Measurements from ENCODE around the gene TBC1D2. TPM values are rescaled to one million over a fixed set of nuclear protein-coding genes. Genes with fewer than 3 reads are reported as not detected.

The TBC1D2 gene
- total RNA-seq, 4 donors from 2014 or later: 37.7 to 109 (median 55.8) TPM

DNA sequence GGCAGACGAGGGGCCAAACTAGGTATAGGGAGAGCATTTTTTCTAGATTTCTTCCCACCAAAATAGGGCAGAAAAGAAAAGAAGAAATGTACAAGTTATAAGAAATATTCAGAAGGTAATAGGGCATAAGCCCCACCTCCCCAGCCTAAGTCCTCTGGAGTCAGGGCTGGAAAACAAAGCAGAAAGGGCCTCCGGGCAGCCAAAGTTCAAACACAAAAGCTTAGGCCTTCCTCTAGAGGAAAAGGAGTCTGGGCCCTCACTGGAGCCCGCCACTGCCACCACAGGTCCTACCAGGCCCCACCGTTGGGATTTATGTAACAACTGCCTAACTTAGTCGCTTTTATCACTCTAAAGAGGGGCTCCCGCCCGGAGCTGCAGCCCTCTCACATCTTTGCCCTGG is 27.6 kb downstream of the TBC1D2 start:
- in situ Hi-C loops (cut with MboI; ENCODE audit: low pct_ligation_motif_present in 1 of 4, low pct_unique_long_range_greater_than_20kb in 1 of 4, low sequenced_read_pairs in 3 of 4): no loop called here
- H3K36me3 ChIP-seq: peaks cover 0 to 15% (median 5%) of the 10 kb centered on the region in 4 donors
- no peak overlapping the region for H3K4me3 ChIP-seq
- no peak overlapping the region for H3K27ac ChIP-seq
- no peaks in the 10 kb centered on the region for H3K27me3 ChIP-seq
- WGBS, 2 donors (ENCODE audit: low coverage in 1 of 2): 80 to 89% methylated on average over 1 to 7 of the region's 7 CpGs
- DNase-seq: no peak
- H3K4me1 ChIP-seq: peaks cover 0 to 55% (median 29%) of the 10 kb centered on the region in 4 donors
- no peaks in the 10 kb centered on the region for H3K9me3 ChIP-seq
- intact Hi-C loops (cut with DNase I; ENCODE audit: low total_unique reads): no loop called here
- TF ChIP-seq, protein P1, sequence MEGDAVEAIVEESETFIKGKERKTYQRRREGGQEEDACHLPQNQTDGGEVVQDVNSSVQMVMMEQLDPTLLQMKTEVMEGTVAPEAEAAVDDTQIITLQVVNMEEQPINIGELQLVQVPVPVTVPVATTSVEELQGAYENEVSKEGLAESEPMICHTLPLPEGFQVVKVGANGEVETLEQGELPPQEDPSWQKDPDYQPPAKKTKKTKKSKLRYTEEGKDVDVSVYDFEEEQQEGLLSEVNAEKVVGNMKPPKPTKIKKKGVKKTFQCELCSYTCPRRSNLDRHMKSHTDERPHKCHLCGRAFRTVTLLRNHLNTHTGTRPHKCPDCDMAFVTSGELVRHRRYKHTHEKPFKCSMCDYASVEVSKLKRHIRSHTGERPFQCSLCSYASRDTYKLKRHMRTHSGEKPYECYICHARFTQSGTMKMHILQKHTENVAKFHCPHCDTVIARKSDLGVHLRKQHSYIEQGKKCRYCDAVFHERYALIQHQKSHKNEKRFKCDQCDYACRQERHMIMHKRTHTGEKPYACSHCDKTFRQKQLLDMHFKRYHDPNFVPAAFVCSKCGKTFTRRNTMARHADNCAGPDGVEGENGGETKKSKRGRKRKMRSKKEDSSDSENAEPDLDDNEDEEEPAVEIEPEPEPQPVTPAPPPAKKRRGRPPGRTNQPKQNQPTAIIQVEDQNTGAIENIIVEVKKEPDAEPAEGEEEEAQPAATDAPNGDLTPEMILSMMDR (IDR thresholded peaks at IDR 0.05): no peak
- no peak for TF ChIP-seq POLR2AphosphoS5 (IDR thresholded peaks at IDR 0.05)
- no peak for TF ChIP-seq EP300 (IDR thresholded peaks at IDR 0.05; ENCODE audit: low read depth)
- no peak for TF ChIP-seq POLR2A (IDR thresholded peaks at IDR 0.05)

DNA sequence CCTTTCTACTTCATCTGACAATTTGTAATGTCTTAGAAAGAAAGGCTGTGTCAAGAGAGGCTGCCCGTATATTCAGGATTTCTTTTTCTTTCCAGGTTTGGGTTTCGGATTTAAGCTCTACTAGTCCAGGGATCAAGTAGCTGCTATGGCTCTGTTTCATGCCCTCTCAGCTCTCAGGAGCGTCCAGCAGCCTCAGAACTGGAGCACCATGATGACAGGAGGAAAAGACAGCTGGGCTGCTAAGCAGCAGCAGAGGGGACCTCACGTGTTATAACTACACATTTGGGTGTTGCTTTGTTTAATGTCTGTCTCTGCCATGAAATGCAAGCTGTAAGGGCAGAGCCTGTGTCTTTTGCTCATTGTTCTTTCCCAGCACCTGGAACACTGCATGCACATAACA is 28.5 kb downstream of the TBC1D2 start:
- peaks cover 0 to 50% (median 29%) of the 10 kb centered on the region in 4 donors for H3K4me1 ChIP-seq
- H3K27me3 ChIP-seq: no peaks in the 10 kb centered on the region
- H3K4me3 ChIP-seq: no peak overlapping the region
- H3K9me3 ChIP-seq: no peaks in the 10 kb centered on the region
- H3K27ac ChIP-seq: peak overlapping the region; percentile 6 to 47 (median 38)
- in situ Hi-C loops (cut with MboI; ENCODE audit: low pct_ligation_motif_present in 1 of 4, low pct_unique_long_range_greater_than_20kb in 1 of 4, low sequenced_read_pairs in 3 of 4) (no loop called here), intact Hi-C loops (cut with DNase I; ENCODE audit: low total_unique reads) (no loop called here)
- TF ChIP-seq POLR2A (IDR thresholded peaks at IDR 0.05) (no peak), POLR2AphosphoS5 (IDR thresholded peaks at IDR 0.05) (peak in 2 of 3 donors; percentile 53 to 54)
- no peak for DNase-seq
- 80 to 90% methylated on average over 2 to 4 of the region's 4 CpGs for WGBS, 2 donors (ENCODE audit: low coverage in 1 of 2)
- peaks cover 0 to 12% (median 5%) of the 10 kb centered on the region in 4 donors for H3K36me3 ChIP-seq

DNA sequence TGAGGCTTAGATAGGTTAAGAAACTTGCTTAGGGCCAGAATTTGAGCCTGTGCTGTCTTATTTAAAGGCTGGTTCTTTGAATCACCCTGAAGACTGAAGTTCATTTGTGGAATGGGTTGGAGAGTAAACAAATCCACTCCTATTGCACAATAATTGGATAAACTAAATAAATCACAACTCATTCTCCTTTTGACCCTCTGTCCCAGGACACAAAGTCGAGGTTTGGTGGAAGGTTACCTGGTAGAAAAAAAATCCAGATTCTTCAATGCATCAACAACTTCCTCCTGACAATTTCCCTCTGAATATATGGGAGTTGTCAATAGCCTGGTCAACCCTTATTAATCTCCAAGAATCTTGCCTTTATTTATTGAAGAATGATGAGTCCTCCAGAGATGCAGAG is 28.9 kb downstream of the TBC1D2 start:
- WGBS, 2 donors (ENCODE audit: low coverage in 1 of 2): 28 to 43% methylated on average over 1 of the region's 1 CpG

DNA sequence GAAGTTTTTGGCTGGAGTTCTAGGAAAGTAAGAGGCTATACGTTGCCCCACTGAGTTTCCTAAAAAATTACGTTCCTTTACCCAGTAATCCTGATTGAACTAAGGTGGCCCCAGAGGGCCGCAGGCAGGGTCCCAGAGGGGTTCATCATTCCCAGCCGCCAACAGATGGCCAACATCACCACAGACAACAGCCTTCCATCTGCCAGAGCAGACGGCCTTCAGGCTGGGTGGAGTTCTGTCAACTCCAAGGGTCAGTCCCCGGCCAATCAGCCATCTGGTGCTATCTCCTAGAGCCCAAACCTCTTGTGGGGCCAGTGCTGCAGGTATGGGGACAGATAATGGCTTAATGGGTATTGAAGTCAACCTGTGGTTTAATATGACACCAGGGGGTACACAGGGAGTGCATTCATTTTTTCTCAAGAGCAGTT is 30.4 kb downstream of the TBC1D2 start:
- in situ Hi-C loops (cut with MboI; ENCODE audit: low pct_ligation_motif_present in 1 of 4, low pct_unique_long_range_greater_than_20kb in 1 of 4, low sequenced_read_pairs in 3 of 4): no loop called here

More for the DNA sequence above, 28.9 kb downstream of the TBC1D2 start:
- TF ChIP-seq, protein P1 (IDR thresholded peaks at IDR 0.05): no peak
- peak in 1 of 3 donors; percentile 37 for TF ChIP-seq POLR2AphosphoS5 (IDR thresholded peaks at IDR 0.05)
- intact Hi-C loops (cut with DNase I; ENCODE audit: low total_unique reads): no loop called here
- H3K27ac ChIP-seq: peak overlapping the region; percentile 14 to 47 (median 38)
- H3K27me3 ChIP-seq: no peaks in the 10 kb centered on the region
- H3K9me3 ChIP-seq: no peaks in the 10 kb centered on the region
- no peak for DNase-seq
- H3K4me3 ChIP-seq: no peak overlapping the region
- peaks cover 0 to 46% (median 29%) of the 10 kb centered on the region in 4 donors for H3K4me1 ChIP-seq
- in situ Hi-C loops (cut with MboI; ENCODE audit: low pct_ligation_motif_present in 1 of 4, low pct_unique_long_range_greater_than_20kb in 1 of 4, low sequenced_read_pairs in 3 of 4): no loop called here
- H3K36me3 ChIP-seq: peaks cover 0 to 12% (median 5%) of the 10 kb centered on the region in 4 donors

More for the DNA sequence above, 30.4 kb downstream of the TBC1D2 start:
- Histone ChIP-seq H3K27me3 (no peaks in the 10 kb centered on the region), H3K27ac (peak overlapping the region in 2 of 4 donors; percentile 8 to 25), H3K36me3 (peaks cover 0 to 21% (median 10%) of the 10 kb centered on the region in 4 donors), H3K4me3 (no peak overlapping the region), H3K4me1 (peaks cover 0 to 34% (median 21%) of the 10 kb centered on the region in 4 donors), H3K9me3 (no peaks in the 10 kb centered on the region)
- 79% methylated on average over 6 of the region's 6 CpGs; no CpG with 5 or more reads in 1 of the 2 donors for WGBS, 2 donors (ENCODE audit: low coverage in 1 of 2)
- TF ChIP-seq POLR2AphosphoS5 (IDR thresholded peaks at IDR 0.05) (peak; percentile 58 to 91 (median 73)), POLR2A (IDR thresholded peaks at IDR 0.05) (no peak)
- TF ChIP-seq, protein P1 (IDR thresholded peaks at IDR 0.05): no peak
- DNase-seq: peak; percentile 51
- intact Hi-C loops (cut with DNase I; ENCODE audit: low total_unique reads): no loop called here

Measured in transverse colon (tissue), 4 donors.